H1 (cell line): Measurements from ENCODE around the gene NFIC. TPM values are rescaled to one million over a fixed set of nuclear protein-coding genes. Genes with fewer than 3 reads are reported as not detected.
A peak's percentile ranks its signal among the peaks of the same experiment; 100 is the strongest.

Experiments used
- CTCF ChIA-PET: fragments of 300-600 bp; sonication (Branson Sonifier 250); formaldehyde crosslinking; loops from one replicate; lab custom pipeline; 2021; ENCODE audit not compliant: partially characterized antibody; lab: Charles Lee
- POLR2A ChIA-PET: fragments of 300-600 bp; sonication (Branson Sonifier 250); formaldehyde crosslinking; loops from one replicate; lab custom pipeline; 2021; ENCODE audit warnings: inconsistent platforms; ENCODE audit not compliant: partially characterized antibody; lab: Charles Lee
- DNase-seq, 2 experiments: peaks; one replicate each; pipeline versions ENCODE4 v3.0.0 to v3.0.0-alpha.2; 2010 to 2022; ENCODE audit warnings: low spot score in 2 of 2, low read depth in 1 of 2, mixed read lengths in 1 of 2
- FAIRE-seq: peaks from 2 replicates; lab custom pipeline; 2011; peaks lifted over from hg19 to GRCh38; lab: Jason Lieb, UNC
- H2AFZ ChIP-seq: 2 replicates; pipeline ENCODE4 v1.8.1; 2012; ENCODE audit warnings: low read length, inconsistent platforms
- H2AK5ac ChIP-seq: 2 replicates; pipeline ENCODE4 v1.6.1; 2013; ENCODE audit warnings: low read depth, low read length
- H2BK120ac ChIP-seq: replicated peaks from 2 replicates; pipeline ENCODE3; 2013; ENCODE audit warnings: low read depth, low read length, inconsistent platforms
- H2BK12ac ChIP-seq: 2 replicates; pipeline ENCODE4 v1.6.1; 2013; ENCODE audit warnings: low read depth, low read length
- H2BK15ac ChIP-seq: 2 replicates; pipeline ENCODE4 v1.6.1; 2013; ENCODE audit warnings: low read length
- H2BK20ac ChIP-seq: 2 replicates; pipeline ENCODE4 v1.6.1; 2013; ENCODE audit warnings: low read length
- H2BK5ac ChIP-seq: 2 replicates; pipeline ENCODE4 v1.6.1; 2013; ENCODE audit warnings: low read depth, low read length
- H3K14ac ChIP-seq: 2 replicates; pipeline ENCODE4 v1.6.1; 2013; ENCODE audit warnings: inconsistent platforms; ENCODE audit not compliant: insufficient read length
- H3K18ac ChIP-seq: 2 replicates; pipeline ENCODE4 v1.6.1; 2013; ENCODE audit warnings: low read length; ENCODE audit errors: extremely low read depth
- H3K23ac ChIP-seq: 2 replicates; pipeline ENCODE4 v1.6.1; 2013; ENCODE audit warnings: inconsistent platforms; ENCODE audit not compliant: insufficient read length
- H3K23me2 ChIP-seq: 2 replicates; pipeline ENCODE4 v1.6.1; 2013; ENCODE audit warnings: low read depth, low read length
- H3K27ac ChIP-seq: 2 replicates; pipeline ENCODE4 v1.6.1; 2011; ENCODE audit warnings: low read depth, low read length, inconsistent platforms
- H3K27me3 ChIP-seq, 4 experiments: replicated peaks in 1 of 4; 1 replicate in 1 of 4; 2 replicates in 3 of 4; pipeline versions ENCODE4 v1.6.1 to v1.8.1; 2011 to 2013; ENCODE audit warnings: low read length in 3 of 4, mild to moderate bottlenecking in 3 of 4, inconsistent platforms in 2 of 4, mixed read lengths in 2 of 4, moderate library complexity in 1 of 4; ENCODE audit not compliant: control insufficient read depth in 3 of 4, insufficient read depth in 3 of 4; ENCODE audit errors: extremely low read depth in 1 of 4
- H3K36me3 ChIP-seq, 4 experiments: 2 replicates each; pipeline versions ENCODE4 v1.6.1 to v1.8.1; 2011 to 2013; ENCODE audit warnings: mild to moderate bottlenecking in 4 of 4, low read length in 3 of 4, moderate library complexity in 2 of 4, control low read depth in 1 of 4, inconsistent platforms in 1 of 4; ENCODE audit not compliant: insufficient read depth in 4 of 4, control insufficient read depth in 2 of 4
- H3K4ac ChIP-seq: replicated peaks from 2 replicates; pipeline ENCODE3; 2013; ENCODE audit warnings: low read length, low read depth, mixed read lengths, inconsistent platforms; ENCODE audit not compliant: insufficient read length
- H3K4me1 ChIP-seq, 4 experiments: replicated peaks in 1 of 4; 1 replicate in 1 of 4; 2 replicates in 3 of 4; pipeline versions ENCODE4 v1.6.1 to v1.8.1; 2011 to 2013; ENCODE audit warnings: low read length in 3 of 4, inconsistent platforms in 2 of 4, mixed read lengths in 1 of 4; ENCODE audit not compliant: insufficient read depth in 4 of 4, control insufficient read depth in 3 of 4
- H3K4me2 ChIP-seq, 2 experiments: 2 replicates each; pipeline versions ENCODE4 v1.6.1 to v1.8.1; 2011 to 2013; ENCODE audit warnings: low read depth in 2 of 2, low read length in 2 of 2, control low read depth in 1 of 2, inconsistent platforms in 1 of 2, mild to moderate bottlenecking in 1 of 2; ENCODE audit not compliant: insufficient read depth in 1 of 2
- H3K4me3 ChIP-seq, 4 experiments: fragments of 200-600, 300-600 bp in 1 of 4; sonication (generic), shearing (Covaris generic), sonication (Bioruptor Twin) in 1 of 4; 2 replicates each; pipeline versions ENCODE4 v1.5.1 to v1.8.1; 2011 to 2016; ENCODE audit warnings: low read length in 4 of 4, low read depth in 3 of 4, control low read depth in 2 of 4, inconsistent platforms in 2 of 4, mild to moderate bottlenecking in 2 of 4, mixed read lengths in 1 of 4, moderate library complexity in 1 of 4; ENCODE audit not compliant: insufficient read depth in 2 of 4; ENCODE audit errors: extremely low read depth in 1 of 4
- H3K56ac ChIP-seq: replicated peaks from 2 replicates; pipeline ENCODE3; 2013; ENCODE audit warnings: low read depth, mild to moderate bottlenecking, mixed read lengths, low read length, inconsistent platforms; ENCODE audit not compliant: insufficient read length
- H3K79me1 ChIP-seq: 2 replicates; pipeline ENCODE4 v1.6.1; 2013; ENCODE audit warnings: low read depth, low read length, control low read depth
- H3K79me2 ChIP-seq, 2 experiments: 2 replicates each; pipeline versions ENCODE4 v1.6.1 to v1.8.1; 2012 to 2013; ENCODE audit warnings: low read length in 2 of 2, mild to moderate bottlenecking in 2 of 2, inconsistent platforms in 1 of 2; ENCODE audit not compliant: insufficient read depth in 2 of 2, control insufficient read depth in 1 of 2
- H3K9ac ChIP-seq, 4 experiments: replicated peaks in 1 of 4; 1 replicate in 1 of 4; 2 replicates in 3 of 4; pipeline versions ENCODE4 v1.6.1 to v1.8.1; 2011 to 2013; ENCODE audit warnings: low read depth in 3 of 4, low read length in 3 of 4, control low read depth in 2 of 4, mild to moderate bottlenecking in 2 of 4, moderate library complexity in 2 of 4, inconsistent platforms in 1 of 4; ENCODE audit errors: extremely low read depth in 1 of 4
- H3K9me3 ChIP-seq, 2 experiments: 2 replicates each; pipeline versions ENCODE4 v1.6.1 to v1.8.1; 2012 to 2013; ENCODE audit warnings: mild to moderate bottlenecking in 2 of 2, moderate library complexity in 2 of 2, control low read depth in 1 of 2, inconsistent platforms in 1 of 2, low read depth in 1 of 2, low read length in 1 of 2, mixed read lengths in 1 of 2; ENCODE audit not compliant: insufficient read depth in 2 of 2
- H4K20me1 ChIP-seq, 2 experiments: replicated peaks in 1 of 2; 2 replicates each; pipeline versions ENCODE3 to v1.8.1; 2011 to 2013; ENCODE audit warnings: inconsistent platforms in 2 of 2, low read length in 2 of 2, mild to moderate bottlenecking in 1 of 2; ENCODE audit not compliant: insufficient read depth in 2 of 2, control insufficient read depth in 1 of 2
- H4K5ac ChIP-seq: 2 replicates; pipeline ENCODE4 v1.6.1; 2013; ENCODE audit warnings: low read length, low read depth, mixed read lengths, inconsistent platforms; ENCODE audit not compliant: insufficient read length
- H4K8ac ChIP-seq: 2 replicates; pipeline ENCODE4 v1.8.0; 2013; ENCODE audit warnings: mild to moderate bottlenecking, moderate library complexity, low read length, inconsistent platforms; ENCODE audit not compliant: insufficient read depth; ENCODE audit errors: extremely low read depth
- H4K91ac ChIP-seq: replicated peaks from 2 replicates; pipeline ENCODE3; 2013; ENCODE audit warnings: low read length, mixed read lengths, inconsistent platforms; ENCODE audit not compliant: insufficient read length
- FOSL1 ChIP-seq: IDR thresholded peaks from 2 replicates; pipeline ENCODE4 v1.6.1; 2011; ENCODE audit warnings: mild to moderate bottlenecking, low read depth, low read length, moderate library complexity; ENCODE audit not compliant: insufficient read depth
- HDAC2 ChIP-seq, 2 experiments: fragments of 300-600 bp in 1 of 2; sonication (generic) in 1 of 2; IDR thresholded peaks; 2 replicates each; pipeline ENCODE4 v1.6.1; 2011 to 2012; ENCODE audit warnings: low read depth in 2 of 2, low read length in 2 of 2, mild to moderate bottlenecking in 2 of 2, moderate library complexity in 2 of 2, borderline replicate concordance in 1 of 2, inconsistent platforms in 1 of 2
- HDAC6 ChIP-seq: IDR thresholded peaks from one replicate; pipeline ENCODE4 v1.7.1; 2012; ENCODE audit warnings: low read depth, mild to moderate bottlenecking, inconsistent platforms, low read length, moderate library complexity
- RXRA ChIP-seq: IDR thresholded peaks from 2 replicates; pipeline ENCODE4 v1.6.1; 2011; ENCODE audit warnings: low read depth, mild to moderate bottlenecking, low read length, moderate library complexity; ENCODE audit not compliant: insufficient read depth
- SP2 ChIP-seq: IDR thresholded peaks from 2 replicates; pipeline ENCODE4 v1.6.1; 2012; ENCODE audit warnings: mild to moderate bottlenecking, low read length, inconsistent platforms
- ZNF274 ChIP-seq: IDR thresholded peaks from 2 replicates; pipeline ENCODE4 v1.7.0; 2012; ENCODE audit warnings: low read length, borderline replicate concordance; ENCODE audit errors: extremely low read depth
- WGBS, 2 experiments: shearing (Covaris generic) in 1 of 2; methylation state at CpG; one replicate each; pipeline versions ENCODE4 v1.1.6 to v1.1.7; 2013 to 2015; ENCODE audit warnings: low lambda C conversion rate in 2 of 2, mixed read lengths in 2 of 2, inconsistent platforms in 1 of 2, low coverage in 1 of 2, missing lambda C conversion rate in 1 of 2; ENCODE audit not compliant: insufficient replicate concordance in 2 of 2, insufficient coverage in 1 of 2, insufficient read length in 1 of 2; ENCODE audit errors: extremely low coverage in 1 of 2, missing lambda C conversion rate in 1 of 2; 5-methylcytosine and 5-hydroxymethylcytosine counted together
- polyA plus RNA-seq, 7 experiments: library from polyadenylated mRNA; depleted of rRNA in 3 of 7; stranded (reverse) in 5 of 7; unstranded in 2 of 7; fragments of >200 nt in 5 of 7; fragments of 200-250 nt in 2 of 7; gene quantifications; 1 replicate in 5 of 7; 2 replicates in 1 of 7; 4 replicates in 1 of 7; pipeline versions ENCODE4 v1.2.1 to v1.2.3, GENCODE V29; 2011 to 2013; ENCODE audit warnings: missing spikeins in 2 of 7, mixed read lengths in 2 of 7
- total RNA-seq: library from RNA; stranded (reverse); fragmentation: NEBNext Ultra II Directional; extraction: Animal tissue kit (Norgen Biotek cat#: 25700); gene quantifications from 2 replicates; pipeline ENCODE4 v1.2.1, GENCODE V29; 2021
- TF ChIP-seq, protein P1 (sequence below): IDR thresholded peaks from 2 replicates; pipeline ENCODE4 v1.6.1; 2012; ENCODE audit warnings: inconsistent platforms
- TF ChIP-seq, protein P2 (sequence below): IDR thresholded peaks from 2 replicates; pipeline ENCODE4 v1.6.1; 2012; ENCODE audit warnings: low read length, inconsistent platforms

The NFIC gene
- total and polyA plus RNA-seq, 2 of the 8 experiments (the other 6 are each of a cell fraction or from before 2014, with no cell fraction given), result 0.56 to 3.2 TPM

DNA sequence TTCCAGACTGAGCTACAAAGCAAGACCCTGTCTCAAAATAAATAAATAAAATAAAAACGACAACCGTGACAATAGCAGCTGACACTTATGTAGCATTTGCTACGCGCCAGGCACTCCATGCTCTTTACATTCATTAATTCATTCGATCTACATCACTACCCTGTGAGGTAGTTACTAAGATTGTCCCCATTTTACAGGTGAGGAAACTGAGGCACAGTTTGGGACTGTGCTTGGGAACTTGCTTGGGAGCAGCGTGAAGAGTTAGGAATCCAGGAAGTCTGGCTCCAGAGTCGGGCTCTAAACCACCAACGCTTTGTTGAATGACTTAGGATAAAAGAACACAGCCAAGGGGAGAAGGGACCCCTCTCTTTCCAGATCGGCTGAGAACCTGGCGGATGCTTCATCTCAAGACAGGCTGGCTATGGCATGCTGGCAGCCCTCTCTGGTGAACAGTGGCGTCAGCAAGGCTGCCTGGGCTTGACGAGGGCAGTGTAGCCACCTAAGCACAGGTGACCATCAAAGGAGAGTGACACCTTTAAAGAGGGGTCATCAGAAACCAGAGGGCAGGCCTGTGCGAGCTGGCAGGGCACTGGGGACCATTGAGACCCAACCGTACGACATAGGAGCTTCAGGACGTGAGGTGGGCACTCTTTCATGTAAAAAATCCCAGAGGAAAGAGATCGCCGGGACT, 133.5 kb downstream of the NFIC start:
- Histone ChIP-seq H4K20me1 (peaks cover 1 to 8% of the 10 kb centered on the region in 2 experiments), H3K23me2 (peaks cover 7% of the 10 kb centered on the region), H3K4me1 (no peaks in the 10 kb centered on the region; a peak in 3 of 7 replicates), H4K8ac (peak overlapping the region; percentile 99; the same call in 1 of the 2 replicates), H3K36me3 (peaks cover 2 to 16% (median 6%) of the 10 kb centered on the region in 4 experiments; a peak in 6 of 8 replicates), H2BK120ac (no peak overlapping the region), H3K4me2 (peak overlapping the region; percentile 89 to 94), H3K9me3 (no peaks in the 10 kb centered on the region), H3K27me3 (no peaks in the 10 kb centered on the region), H2BK5ac (peak overlapping the region; percentile 100; the same call in 1 of the 2 replicates), H3K9ac (peak overlapping the region; percentile 88 to 100 (median 96)), H3K14ac (no peak overlapping the region), H2BK20ac (no peak overlapping the region), H3K4ac (peak overlapping the region; percentile 46), H2AK5ac (peak overlapping the region; percentile 11), H3K79me2 (peaks cover 0 to 30% of the 10 kb centered on the region in 2 experiments; a peak in 2 of 4 replicates), H2BK12ac (no peak overlapping the region; the same call in 1 of the 2 replicates), H4K91ac (no peak overlapping the region), H3K4me3 (peak overlapping the region; percentile 77 to 98 (median 92)), H2AFZ (no peak overlapping the region), H3K27ac (peak overlapping the region; percentile 100), H3K56ac (peak overlapping the region; percentile 52), H4K5ac (no peak overlapping the region), H3K18ac (no peak overlapping the region), H2BK15ac (no peak overlapping the region), H3K23ac (no peak overlapping the region), H3K79me1 (peaks cover 6% of the 10 kb centered on the region)
- no peak for DNase-seq
- WGBS, 2 experiments, result 33% methylated on average over 18 of the region's 18 CpGs; no CpG with 5 or more reads in 1 of the 2 experiments
- ChIA-PET POLR2A (interaction anchor here (0.7 to 6.1 kb wide), 5 partner anchors 11 to 57 kb away, joined by 3 to 58 read pairs (median 5); partner anchors contain the start of gene SMIM24), CTCF (interaction anchor here (0.6 to 2.2 kb wide), 7 partner anchors 14 to 1490 kb away, joined by 3 to 8 read pairs (median 3); no protein-coding TSS in a partner anchor)
- no peak for FAIRE-seq
- TF ChIP-seq, protein P1, sequence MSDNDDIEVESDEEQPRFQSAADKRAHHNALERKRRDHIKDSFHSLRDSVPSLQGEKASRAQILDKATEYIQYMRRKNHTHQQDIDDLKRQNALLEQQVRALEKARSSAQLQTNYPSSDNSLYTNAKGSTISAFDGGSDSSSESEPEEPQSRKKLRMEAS, result no peak
- TF ChIP-seq FOSL1 (no peak), HDAC6 (no peak), ZNF274 (no peak), SP2 (no peak), RXRA (no peak), HDAC2 (IDR thresholded peaks at IDR 0.05; ENCODE audit: borderline replicate concordance in 1 of 2, low read depth in 2 of 2, low read length in 2 of 2) (no peak)
- TF ChIP-seq, protein P2, sequence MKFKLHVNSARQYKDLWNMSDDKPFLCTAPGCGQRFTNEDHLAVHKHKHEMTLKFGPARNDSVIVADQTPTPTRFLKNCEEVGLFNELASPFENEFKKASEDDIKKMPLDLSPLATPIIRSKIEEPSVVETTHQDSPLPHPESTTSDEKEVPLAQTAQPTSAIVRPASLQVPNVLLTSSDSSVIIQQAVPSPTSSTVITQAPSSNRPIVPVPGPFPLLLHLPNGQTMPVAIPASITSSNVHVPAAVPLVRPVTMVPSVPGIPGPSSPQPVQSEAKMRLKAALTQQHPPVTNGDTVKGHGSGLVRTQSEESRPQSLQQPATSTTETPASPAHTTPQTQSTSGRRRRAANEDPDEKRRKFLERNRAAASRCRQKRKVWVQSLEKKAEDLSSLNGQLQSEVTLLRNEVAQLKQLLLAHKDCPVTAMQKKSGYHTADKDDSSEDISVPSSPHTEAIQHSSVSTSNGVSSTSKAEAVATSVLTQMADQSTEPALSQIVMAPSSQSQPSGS, result no peak
